Cardiac fibroblast (primary cell): ENCODE results near the gene POLA1.

Experiments used
- DNase-seq, 2 donors: peaks; one replicate each; pipeline versions ENCODE4 v3.0.0 to v3.0.0-alpha.2; 2010; ENCODE audit warnings: low read depth in 2 of 2
- H3K4me3 ChIP-seq, 2 donors: replicated peaks in 1 of 2; 1 replicate in 1 of 2; 2 replicates in 1 of 2; pipeline ENCODE4 v1.5.1; 2011; ENCODE audit warnings: low read depth in 2 of 2, low read length in 2 of 2, mild to moderate bottlenecking in 2 of 2, moderate library complexity in 1 of 2
- TF ChIP-seq, protein P1 (sequence below): IDR thresholded peaks from one replicate; pipeline ENCODE4 v1.5.1; 2011; ENCODE audit warnings: low read depth, mild to moderate bottlenecking, low read length, inconsistent platforms

The POLA1 gene

DNA sequence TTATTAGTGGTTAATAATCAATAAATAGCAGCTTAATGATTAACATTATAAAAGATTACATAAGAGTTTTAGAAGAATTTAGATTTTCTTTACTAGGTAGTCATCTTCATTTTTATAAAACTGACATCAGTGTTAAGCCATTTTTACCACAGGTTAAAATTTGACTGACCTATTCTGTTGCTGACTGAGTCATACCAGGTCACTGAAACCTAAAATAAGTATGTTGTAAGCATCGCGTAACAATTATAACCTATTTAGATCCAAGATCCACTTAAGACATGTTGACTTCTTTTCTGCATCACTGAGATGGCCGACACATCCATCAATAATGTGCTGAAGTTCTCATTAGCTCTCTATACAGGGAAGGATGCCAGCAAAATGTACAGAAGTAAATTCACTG is 285.4 kb downstream of the POLA1 start:
- no peak for DNase-seq
- H3K4me3 ChIP-seq: no peak overlapping the region
- TF ChIP-seq, protein P1, sequence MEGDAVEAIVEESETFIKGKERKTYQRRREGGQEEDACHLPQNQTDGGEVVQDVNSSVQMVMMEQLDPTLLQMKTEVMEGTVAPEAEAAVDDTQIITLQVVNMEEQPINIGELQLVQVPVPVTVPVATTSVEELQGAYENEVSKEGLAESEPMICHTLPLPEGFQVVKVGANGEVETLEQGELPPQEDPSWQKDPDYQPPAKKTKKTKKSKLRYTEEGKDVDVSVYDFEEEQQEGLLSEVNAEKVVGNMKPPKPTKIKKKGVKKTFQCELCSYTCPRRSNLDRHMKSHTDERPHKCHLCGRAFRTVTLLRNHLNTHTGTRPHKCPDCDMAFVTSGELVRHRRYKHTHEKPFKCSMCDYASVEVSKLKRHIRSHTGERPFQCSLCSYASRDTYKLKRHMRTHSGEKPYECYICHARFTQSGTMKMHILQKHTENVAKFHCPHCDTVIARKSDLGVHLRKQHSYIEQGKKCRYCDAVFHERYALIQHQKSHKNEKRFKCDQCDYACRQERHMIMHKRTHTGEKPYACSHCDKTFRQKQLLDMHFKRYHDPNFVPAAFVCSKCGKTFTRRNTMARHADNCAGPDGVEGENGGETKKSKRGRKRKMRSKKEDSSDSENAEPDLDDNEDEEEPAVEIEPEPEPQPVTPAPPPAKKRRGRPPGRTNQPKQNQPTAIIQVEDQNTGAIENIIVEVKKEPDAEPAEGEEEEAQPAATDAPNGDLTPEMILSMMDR: no peak

DNA sequence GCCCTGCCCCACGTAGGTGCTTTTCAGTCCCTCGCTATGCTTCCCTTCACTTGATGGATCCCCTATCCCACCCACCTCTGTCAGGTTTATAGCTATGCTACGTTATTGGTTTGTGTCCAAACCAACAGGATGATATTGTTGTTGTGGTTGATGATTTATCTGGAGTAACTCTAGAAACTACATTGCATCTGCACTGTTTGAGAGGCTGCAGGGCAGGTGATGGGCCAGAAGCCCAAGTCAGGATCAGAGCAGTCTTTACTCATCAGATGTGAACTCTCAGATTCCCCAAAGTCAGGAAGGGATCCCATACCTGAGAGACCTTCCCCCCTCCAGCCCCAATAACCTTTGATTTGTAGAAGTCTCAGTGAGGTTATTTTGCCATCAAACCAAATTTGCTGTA is 287.3 kb downstream of the POLA1 start:
- H3K4me3 ChIP-seq: no peak overlapping the region
- TF ChIP-seq, protein P1: no peak
- DNase-seq: no peak

DNA sequence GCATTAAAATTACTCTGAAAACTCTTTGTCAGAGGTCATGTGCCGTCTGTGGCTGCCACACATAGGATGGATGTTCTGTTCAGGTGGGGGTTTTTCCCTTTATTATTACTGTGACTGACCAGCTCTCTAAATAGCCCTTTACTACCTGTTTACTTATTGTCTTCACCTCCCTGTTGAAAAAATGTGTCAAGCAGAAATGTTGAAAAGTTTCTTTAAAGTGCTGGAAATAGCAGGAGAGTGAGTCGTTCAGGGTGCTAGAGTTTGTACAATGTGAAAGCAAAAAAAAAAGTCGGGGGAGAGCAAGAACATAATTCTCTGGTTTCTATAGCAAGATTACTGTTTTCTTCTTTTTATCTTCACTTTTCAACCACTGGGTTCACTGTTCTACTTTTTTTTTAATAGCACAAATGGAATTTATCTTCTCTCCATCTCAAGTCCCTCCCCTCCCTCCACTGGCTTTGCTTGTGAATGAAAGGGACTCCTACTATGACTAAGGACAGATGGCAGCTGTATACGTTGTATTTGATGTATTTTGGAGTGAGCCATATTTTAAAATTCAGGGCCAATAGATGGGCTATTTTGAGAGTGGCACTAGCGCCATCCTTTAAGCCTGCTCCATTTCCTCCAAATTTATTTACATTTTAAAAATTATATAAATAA is 288.7 kb downstream of the POLA1 start:
- DNase-seq: peak in 1 of 2 donors; percentile 16
- H3K4me3 ChIP-seq: no peak overlapping the region
- TF ChIP-seq, protein P1: no peak

DNA sequence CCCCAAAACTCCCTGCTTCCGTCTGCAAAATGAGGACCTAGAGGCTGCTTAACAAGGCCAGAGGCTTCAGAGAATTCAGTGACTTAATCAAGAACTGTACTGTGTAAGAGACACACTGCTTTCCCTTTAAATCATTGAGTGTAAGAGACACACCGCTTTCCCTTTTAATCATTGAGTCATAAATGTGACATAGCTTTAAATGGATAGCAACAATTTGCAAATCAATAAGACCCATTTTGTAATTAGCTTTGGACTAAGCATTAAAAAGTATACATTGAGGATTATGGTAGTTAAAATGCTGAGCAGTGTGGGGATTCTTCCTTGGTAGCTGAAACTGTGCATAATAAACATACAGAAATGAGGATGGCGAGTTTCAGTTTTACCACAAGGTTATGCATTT is 290.2 kb downstream of the POLA1 start:
- TF ChIP-seq, protein P1: no peak
- H3K4me3 ChIP-seq: no peak overlapping the region
- DNase-seq: no peak

DNA sequence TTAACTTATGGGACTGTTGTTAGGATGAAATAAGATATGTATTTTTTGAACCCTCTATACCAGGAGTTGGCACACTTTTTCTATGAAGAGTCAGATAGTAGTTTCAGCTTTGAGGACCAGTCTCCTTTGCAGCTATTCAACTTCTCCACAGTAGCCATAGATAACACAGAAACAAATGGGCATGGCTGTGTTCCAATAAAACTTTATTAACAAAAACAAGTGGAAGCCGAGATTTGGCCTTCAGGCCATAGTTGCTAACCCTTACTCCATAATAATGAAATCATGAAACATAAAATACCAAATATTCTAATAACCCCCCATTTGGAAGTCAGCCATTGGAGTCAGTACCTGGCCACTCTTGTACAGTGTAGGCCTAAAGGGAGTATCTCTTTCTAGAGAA is 291.4 kb downstream of the POLA1 start:
- DNase-seq: no peak
- TF ChIP-seq, protein P1: no peak
- no peak overlapping the region for H3K4me3 ChIP-seq

DNA sequence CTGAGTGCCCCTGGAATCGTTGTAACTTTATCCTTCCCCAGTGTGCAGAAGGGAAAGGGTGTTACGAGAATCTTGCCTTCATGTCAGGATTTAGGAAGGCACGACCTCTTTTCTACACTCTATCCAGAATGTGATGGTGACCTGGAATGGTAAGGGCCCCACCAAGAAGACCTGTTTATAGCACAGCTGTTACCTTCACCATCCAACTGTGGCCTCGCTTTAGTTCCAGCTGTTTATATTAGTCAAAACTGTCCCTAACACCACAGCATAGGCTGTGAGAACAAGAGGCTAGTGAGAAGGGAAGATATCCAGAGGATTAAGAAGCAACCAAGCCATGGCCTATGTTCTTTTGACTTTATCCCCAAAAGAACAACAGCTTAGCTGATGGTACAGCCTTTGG is 294.0 kb downstream of the POLA1 start:
- DNase-seq: no peak
- no peak overlapping the region for H3K4me3 ChIP-seq
- TF ChIP-seq, protein P1: no peak

DNA sequence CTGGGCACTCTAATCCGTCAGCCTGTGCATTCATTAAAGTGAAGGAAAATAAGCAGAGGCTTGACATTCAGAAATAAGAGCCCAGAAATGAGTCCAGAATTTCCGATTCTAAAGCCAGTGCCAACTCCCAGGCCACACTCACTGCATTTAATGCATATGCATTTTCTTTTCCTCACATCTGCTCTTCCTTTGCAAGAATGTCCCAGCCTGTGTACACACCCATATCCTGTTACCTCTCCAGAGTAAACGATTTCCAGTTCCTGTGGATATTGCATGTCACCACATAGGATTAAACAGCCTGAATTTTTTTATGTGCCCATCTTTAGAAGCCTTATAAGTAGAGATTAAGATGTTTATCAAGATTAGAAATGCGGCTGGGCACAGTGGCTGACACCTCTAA is 294.6 kb downstream of the POLA1 start:
- TF ChIP-seq, protein P1: no peak
- DNase-seq: no peak
- H3K4me3 ChIP-seq: no peak overlapping the region
